ELF-1 (cell line): ENCODE results near the gene KRT9.
"Not testable (repeated sequence)": the region's sequence is repeated elsewhere in the genome, so short reads cannot be mapped to it uniquely, and the experiment has no call there.

Experiments
- DNase-seq: peaks from one replicate; pipeline ENCODE4 v3.0.0-alpha.2; 2016; ENCODE audit warnings: low read depth, low spot score

KRT9 gene

DNA sequence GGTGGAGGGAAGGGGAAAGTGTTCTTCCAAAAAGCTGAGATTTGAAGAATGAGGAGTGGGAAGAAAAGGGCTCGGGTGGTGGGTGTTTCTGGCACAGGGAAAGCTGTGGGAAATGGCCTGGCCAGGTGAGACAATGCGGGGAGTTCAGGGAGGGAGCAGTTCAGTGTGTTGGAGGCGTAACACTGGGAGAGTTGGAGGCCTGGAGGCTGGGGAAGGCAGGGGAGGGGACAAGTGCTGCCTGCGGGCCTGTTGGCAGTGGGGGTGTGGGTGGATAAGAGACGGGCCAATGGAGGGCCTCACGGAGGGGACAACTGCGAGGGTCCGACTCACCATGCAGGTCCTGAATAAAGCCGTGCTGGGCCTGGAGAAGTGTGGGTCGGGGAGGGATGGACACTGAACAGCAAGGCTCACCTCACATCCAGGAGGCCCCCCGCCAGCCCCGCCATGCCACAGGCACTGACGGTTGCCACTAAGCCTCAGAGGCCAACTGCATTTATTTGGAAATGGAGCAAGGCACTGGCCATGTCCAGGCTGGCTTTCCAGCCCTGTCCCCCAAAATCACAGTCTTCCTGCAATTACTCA, 25.9 kb downstream of the KRT9 start:
- no peak for DNase-seq

DNA sequence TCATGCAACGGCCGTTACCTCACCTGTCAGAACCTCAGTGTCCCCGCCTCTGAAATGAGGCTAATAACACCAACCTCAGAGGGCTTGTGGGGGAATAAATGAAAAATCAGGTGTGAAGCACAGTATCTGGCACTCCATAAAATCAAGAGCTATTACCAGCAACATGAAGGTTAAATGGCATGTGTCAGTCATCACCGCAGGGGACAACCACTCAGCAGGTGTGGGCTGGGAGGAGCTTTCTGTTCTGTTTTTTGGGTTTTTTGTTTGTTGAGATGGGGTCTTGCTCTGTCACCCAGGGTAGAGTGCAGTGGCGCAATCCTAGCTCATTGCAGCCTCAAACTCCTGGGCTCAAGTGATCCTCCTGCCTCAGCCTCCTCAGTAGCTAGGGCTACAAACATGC, 26.9 kb downstream of the KRT9 start:
- DNase-seq = no peak

DNA sequence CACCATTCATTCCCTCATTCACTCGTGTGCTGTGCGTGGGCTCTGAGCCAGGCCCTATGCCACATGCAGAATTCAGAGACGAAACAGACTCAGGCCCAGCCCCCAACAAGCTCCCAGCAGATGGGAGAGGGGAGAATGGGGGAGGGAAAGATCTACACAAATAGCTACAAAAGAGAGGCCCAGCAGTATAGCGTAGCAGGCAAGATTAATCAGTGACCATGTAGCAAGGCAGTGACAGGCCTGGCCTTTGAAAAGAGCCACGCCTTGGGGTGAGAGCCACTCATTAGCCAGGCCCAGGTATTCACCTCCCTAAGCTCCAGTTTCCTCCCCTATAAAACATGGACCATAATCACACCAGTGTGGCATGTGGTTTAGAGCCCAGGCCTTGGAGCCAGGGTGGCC, 27.4 kb downstream of the KRT9 start:
- peak; percentile 70 for DNase-seq

DNA sequence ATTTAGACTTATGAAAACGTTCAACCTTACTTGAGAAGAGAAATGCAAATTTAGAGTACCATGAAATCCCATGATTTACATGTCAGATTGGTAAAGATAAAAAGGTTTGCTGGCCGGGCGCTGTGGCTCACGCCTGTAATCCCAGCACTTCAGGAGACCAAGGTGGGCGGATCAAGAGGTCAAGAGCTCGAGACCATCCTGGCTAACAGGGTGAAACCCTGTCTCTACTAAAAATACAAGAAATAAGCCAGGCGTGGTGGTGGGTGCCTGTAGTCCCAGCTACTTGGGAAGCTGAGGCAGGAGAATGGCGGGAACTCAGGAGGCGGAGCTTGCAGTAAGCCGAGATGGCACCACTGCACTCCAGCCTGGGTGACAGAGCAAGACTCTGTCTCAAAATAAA, 29.1 kb downstream of the KRT9 start:
- not testable (repeated sequence) for DNase-seq

DNA sequence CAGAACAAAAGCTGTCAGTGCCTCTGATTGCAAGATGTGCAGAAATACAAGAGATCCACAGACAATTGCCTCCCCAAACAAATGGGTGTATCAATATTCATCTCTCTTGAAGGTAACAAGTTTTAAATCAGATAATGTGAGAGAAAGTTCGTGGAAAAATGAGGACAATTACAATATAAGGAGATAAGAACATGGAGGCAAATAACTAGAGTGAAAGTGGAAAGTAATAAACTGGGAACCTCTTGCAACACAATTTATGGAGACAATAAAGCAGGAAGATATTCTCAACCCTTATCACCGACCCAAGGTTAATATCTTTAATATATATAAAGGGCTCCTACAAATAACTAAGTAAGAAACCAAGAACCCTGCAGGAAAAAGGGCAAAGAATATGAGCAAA, 29.5 kb downstream of the KRT9 start:
- no peak for DNase-seq

DNA sequence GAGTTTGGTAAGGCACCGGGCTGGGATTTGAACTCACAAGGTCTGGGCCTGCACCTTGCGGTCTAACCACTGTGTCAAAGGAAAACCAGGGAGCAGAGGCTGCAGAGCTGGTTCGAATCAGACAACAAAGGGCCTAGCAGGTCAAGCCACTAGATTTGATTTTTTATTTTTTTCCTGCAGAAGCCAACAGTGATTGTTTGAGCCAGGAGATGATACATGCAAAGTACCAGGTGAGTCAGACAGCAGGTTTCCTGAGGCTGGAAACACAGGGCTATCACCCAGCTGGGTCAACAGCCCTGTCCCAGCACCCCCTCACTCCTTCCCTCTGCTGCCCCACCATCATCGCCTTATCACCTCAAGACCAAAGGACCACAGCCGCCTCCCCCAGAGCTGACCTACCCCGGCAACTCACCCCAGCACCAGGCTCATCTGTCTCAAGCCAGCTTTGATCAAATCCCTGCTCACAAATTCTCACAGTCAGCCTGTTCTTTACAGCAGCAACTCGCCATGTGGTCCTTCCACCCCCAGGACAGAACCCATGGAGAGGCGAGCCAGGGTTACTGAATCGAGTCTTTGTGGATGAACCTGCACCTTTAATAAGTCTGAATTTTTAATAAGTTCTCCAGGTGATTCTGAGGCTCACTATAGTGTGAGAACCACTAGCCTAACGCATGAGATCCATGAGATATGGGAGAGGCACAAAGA, 30.8 kb downstream of the KRT9 start:
- DNase-seq = no peak

DNA sequence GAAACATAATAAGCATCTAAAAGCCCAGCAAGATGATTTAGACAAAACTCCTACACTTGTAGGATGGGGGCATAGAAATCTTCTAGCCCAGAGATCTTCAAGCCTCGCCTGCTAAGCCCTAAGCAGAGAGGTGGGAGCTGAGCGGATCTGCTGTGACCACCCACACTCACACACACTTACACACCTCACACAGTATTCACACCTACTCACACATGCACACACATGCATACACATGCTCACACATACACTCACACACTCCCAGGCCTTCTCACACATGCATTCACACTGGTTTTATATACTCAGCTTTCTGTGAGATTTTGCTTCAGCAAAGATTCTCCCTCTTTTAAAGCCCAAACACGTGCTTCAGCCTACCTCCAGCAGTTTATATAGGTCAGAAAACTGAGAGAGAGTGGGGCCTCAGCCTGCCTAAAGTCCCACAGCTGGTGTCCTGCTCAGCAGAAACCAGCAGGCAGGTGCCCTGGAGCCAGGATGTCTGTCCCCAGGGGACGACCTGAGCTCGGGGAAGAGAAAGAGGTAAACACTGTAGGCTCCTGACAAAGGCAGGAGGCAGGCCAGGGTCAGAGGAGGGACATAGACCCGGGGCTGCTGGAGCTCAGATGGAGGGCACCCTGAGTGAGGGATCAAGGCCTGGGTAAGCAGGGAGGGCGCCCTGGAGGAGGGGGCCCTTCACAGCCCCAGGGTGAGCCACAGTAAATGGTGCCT, 31.7 kb downstream of the KRT9 start:
- DNase-seq = peak; percentile 70

DNA sequence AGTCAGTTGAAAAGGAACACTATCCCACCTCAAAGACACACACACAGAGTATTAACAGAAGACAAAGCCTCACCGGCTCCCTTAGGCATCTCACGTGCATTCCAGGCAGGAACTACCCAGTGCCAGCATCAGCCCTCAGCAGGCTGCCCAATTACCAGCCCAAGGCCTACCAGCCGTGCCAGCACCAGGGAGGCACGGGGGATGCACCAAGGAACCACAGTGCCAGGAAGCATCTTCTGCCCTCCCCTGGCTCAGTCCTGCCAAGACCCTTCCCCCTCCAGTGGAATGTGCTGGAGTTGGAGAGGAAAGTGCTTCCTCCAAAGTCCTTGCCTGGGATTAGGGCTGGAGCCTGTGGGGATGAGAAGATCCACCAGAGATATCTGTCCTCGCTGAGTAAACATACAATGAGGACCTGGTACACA, 32.8 kb downstream of the KRT9 start:
- peak; percentile 65 for DNase-seq

DNA sequence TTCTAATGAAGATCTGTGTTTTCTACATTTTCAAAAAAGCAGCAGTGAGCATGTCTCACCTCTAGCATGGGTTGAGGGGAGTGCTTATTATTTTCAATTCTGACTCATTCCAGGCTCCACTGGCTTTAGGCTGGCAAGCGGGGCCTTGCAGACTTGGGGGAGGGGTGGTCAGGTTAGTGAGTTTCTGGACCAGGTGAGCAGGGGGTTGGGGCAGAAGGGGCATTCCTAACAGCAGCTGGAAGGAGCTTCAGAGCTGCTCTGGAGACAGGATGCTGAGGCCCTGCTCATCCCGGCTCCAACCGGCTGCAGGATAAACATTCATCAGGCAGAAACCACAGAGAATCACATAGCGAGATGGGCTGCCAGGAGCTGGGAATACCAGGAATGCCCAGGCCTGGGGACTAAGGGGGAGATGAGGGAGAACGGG, 33.3 kb downstream of the KRT9 start:
- peak; percentile 55 for DNase-seq

DNA sequence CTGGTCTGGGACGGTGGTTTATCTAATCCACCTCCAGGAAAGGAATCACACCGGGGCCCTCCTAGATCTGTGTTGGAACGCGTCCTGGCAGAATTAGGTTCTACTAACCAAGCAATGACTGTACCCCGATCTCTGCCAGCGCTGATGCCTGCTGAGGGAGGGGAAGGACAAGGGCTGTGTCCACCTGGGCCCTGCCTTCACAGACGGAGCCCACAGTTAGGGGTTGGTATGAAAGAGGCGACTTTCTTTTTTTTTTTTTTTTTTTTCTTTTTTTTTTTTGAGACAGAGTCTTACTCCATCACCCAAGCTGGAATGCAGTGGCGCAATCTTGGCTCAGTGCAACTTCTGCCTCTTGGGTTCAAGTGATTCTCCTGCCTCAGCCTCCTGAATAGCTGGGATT, 33.9 kb downstream of the KRT9 start:
- no peak for DNase-seq

DNA sequence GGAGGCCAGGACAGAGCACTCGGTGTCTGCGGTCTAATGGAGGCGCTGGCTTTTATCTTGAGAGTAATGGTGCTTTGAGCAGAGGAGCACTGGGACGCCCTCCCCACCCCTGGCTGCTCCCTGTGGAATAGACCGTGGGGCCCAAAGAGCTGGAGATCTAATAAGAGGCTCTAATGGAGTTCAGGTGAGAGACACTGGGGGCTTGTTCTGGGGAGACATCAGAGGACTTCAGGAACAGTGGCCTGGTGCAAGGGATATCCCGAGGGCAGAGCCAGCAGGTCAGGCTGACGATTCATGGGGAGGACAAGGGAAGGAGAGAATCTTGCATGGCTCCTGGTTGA, 34.3 kb downstream of the KRT9 start:
- DNase-seq = no peak

DNA sequence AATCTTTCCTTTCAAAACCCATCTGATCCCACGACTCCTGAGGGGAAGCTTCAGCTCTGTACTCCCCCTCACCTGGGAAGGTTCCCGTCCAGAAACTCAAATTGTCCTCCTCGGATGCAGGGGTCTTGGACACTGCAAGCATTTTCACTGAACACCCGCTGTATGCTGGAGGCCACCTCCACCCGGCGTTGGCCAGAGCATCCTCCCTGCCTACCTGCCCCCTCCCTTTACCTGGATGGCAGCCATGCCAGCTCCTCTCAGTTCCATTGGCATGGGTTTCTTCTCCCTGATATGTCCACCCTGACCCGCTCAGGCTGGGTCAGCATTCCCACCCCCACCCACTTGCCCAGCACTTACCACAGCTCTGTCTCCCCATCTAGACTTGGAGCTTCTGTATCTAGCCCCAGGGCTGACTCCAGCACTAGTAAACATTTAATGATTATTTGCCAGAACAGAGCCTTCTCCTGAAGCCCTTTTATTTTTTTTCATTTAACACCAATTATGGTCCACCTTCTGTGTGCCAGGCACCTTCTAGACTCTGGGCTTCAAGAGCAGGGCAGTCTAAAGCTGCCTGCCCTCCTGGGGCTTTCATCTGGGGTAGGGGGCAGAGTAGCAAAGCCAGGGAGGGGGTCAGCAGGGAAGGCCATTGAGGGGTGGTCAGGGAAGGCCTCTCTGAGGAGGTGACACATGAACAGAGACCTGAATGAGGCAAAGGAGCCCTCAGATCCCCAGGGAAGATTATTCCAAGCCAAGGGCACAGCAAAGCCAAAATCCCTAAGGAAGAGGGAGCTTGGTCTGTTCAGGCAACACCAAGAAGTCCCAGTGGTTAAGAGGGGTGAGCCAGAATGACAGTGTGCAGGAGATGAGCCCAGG, 34.9 kb downstream of the KRT9 start:
- DNase-seq = no peak

DNA sequence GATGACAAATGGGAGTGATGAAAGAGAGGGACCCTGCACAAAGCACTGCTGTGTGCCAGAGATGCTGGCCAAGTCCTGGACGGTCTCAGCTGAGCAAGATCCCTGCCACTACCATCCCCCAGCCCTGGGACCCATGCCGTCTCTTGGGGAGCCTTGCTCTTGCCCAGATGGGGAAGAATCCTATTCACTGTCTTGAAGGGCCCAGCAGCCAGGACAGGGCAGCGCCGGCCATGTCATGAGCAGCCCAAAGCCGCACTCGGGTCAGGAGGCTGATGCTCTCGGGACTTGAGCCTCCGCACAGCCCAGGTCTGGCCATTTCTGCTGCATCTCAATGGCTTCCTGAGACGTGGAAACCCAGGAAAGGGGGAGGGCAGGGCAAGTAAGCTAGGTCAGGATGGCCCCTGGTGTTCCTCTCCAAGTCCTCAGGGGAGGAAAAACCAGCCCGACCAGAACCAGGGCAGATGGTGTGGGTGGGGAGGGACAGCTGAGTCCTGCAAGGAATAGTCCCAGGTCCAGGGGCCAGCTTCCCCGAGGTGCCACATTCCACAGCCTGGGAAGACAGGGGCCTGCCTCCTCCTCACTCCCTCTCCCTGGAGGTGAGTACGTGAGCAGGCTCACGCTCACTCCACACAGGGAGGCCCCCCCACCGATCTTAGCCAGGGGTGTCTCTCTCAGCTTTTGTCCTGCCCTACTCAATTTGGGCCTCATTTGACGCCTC, 35.9 kb downstream of the KRT9 start:
- peak; percentile 95 for DNase-seq

DNA sequence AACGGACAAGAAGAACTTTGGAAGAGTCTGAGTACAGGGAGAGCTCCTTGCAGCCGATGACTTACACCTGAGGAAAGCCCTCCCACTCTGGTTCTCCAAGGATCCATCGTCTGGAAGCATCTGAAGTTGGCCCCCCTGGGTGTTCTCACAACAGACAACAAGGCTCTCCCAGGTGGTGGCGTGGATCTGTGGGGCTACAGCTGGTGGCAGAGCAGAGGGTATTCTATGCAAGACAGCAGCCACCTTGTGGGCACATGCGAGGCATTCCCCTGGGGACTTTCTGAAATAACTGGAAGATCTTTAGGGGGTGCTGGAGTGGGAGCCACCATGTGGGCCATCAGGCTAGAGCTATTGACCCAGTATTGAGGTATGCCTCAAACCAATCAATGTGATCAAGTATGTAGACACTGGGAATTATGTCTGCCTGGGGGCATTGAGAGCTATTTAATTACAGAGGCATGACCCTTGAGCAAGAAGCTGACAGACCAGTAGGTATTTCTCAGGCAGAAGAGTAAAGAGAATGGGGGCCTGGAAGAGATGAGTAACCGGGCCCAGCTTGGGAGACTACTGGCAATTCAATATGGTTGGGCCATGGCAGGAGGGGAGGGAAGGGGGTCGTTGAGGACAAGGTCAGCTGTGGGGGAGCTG, 36.8 kb downstream of the KRT9 start:
- no peak for DNase-seq

DNA sequence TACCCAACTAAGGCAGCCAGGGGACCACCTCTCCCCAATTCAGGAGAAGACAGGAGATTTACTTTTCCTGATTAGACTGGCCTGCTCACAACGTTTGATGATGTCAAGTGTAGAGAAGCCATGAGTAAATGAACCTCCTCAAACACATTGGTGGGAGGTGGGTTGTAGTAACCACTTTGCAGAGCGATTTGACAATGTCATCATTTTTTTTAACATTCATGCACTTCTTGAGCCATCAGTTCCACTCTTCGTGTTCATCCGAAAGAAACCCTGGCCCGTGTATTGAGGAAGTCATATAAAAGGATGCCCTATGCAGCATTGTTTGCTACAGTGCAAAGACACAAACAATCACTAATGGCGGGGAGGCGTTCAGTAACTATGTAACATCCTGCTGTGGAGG, 38.2 kb downstream of the KRT9 start:
- DNase-seq = no peak

DNA sequence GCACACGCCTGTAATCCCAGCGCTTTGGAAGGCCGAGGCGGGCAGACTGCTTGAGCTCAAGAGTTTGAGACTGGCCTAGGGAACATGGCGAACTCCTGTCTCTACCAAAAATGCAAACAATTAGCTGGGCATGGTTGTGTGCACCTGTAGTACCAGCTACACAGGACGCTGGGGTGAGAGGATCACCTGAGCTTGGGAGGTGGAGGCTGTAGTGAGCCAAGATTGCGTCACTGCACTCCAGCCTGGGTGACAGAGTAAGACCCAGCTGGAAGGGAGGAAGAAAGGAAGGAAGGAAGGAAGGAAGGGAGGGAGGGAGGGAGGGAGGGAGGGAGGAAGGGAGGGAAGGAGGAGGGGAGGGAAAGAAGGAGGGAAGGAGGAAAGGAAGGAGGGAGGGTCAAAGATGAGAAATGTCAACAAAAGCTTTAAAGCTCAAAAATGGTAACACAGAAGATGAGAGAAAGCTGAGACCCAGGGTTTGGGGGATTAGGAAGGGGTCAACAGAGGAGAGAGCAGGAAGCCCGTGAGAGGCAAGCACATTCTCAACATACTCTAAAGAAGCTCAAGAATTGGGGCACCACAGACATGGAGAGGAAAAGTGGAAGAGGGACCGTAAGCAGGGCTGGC, 38.8 kb downstream of the KRT9 start:
- no peak for DNase-seq

DNA sequence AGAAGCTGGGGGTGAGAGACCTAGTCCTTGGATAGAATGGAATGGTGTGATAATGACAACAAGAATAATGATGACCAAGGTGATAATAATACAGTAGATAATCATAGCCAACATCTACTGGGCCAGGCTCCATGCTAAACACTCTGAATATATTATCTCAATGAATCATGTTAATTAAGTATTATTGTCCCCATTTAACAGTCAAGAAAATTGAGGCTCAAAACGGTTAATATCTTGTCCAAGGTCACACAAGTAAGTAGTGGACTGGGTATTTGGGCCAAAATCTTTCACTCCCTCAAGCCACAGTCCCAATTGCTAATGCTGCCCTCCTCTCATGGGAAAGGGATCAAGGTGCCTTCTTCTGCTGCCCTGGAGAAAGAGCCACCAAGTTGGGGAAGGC, 39.9 kb downstream of the KRT9 start:
- DNase-seq = no peak

DNA sequence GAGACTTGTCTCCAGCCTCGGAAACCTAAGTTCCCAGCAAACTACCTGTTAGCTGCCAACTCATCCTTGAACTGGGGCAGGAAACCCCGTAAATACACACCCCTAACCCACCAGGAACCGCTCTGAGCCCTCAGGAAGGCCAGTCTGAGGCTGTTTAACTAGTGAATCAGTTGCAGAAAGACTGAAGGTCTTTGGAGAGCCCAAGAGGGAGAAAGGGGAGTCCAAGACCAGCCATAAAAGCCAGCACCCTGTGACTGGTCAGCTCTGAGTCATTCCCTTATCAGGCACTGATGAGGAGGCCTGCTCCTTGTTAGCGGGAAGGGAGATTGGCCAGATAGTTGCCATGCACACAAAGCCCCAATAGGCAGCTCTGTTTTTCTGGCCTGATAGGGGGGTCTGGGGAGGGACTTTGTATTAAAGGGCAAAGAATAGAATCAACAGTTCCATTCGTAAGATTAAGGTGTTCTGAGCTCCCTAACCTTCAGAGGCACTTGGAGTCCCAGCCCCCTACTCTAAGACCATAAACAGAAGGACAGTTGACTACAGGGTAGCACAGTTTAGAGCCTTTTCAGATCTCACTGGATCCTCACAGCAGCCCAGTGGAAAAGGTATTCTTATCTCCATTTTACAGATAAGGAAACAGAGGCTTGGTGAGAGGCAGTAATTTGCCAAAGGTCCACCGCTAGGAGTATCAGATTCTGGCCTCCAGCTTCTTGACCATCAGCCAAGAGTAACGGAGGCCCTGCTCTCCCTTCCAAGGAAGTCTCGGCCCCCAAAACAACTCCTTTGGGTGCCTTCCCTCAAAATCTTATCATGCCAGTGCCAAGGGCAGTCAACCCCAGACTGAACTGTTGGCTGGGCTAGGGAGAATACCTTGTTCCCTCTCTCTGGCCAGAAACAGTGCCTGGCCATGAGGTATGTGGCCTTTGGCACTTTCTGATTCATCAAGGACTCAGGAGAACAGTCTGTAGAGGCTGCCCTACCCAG, 41.5 kb downstream of the KRT9 start:
- DNase-seq = peak; percentile 93

DNA sequence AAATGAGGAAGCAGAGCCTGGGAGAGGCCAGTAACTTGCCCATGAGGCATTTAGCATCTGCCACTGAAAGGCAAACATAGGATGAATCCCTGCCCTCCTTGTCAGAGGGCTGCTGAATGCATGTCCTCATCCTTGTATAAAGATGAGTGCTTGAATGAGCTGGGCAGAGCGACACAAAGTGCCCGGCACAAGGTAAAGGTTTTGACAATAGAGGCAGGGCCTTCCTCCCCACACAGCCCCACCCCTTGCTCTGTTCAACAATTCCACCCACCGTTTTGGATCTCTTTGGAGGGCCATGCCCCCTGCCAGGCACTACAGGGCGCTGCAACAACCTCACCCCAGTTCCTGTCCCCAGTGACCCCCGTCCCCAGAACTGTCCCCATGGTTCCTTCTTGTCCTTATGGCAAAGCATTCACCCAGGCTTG, 42.4 kb downstream of the KRT9 start:
- DNase-seq = no peak
